Fibroblast of villous mesenchyme (primary cell): Measurements from ENCODE around the gene EYS. TPM values are rescaled to one million over a fixed set of nuclear protein-coding genes. Genes with fewer than 3 reads are reported as not detected.
"Not testable (repeated sequence)": the region's sequence is repeated elsewhere in the genome, so short reads cannot be mapped to it uniquely, and the experiment has no call there.

ENCODE experiments used
- DNase-seq: peaks from one replicate; pipeline ENCODE4 v3.0.0-alpha.2; 2010; ENCODE audit warnings: low read depth
- H3K4me3 ChIP-seq: 2 replicates; pipeline ENCODE4 v1.5.1; 2011; ENCODE audit warnings: low read depth, mild to moderate bottlenecking, low read length
- total RNA-seq: library from RNA; depleted of rRNA; stranded (reverse); fragments of >200 nt; gene quantifications from 2 replicates; pipeline ENCODE4 v1.2.3, GENCODE V29; 2012
- TF ChIP-seq, protein P1 (sequence below): IDR thresholded peaks from 2 replicates; pipeline ENCODE4 v1.5.1; 2012; ENCODE audit warnings: low read depth, mild to moderate bottlenecking, low read length; ENCODE audit not compliant: insufficient read depth

Gene EYS
- total RNA-seq, 1 donor: under 0.01 TPM

DNA sequence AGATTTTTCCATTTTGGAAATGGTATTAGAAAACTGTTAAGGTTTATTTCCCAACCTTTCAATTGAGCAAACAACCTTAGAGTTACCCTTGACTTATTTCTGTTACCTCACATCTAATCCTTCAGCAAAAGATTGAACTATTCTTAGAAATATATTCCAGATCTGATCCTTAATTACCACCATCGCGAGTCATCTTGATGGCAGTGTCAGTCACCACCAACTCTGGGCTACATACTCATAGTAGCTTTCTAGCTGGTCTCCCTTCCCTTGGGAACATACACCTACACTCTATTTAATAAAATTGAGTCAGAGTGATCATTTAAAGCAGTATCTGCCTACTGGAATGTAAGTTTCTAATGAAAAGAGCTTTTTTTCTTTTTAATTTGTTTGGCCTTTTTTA lies 308.2 kb downstream of the EYS start:
- no peak overlapping the region for H3K4me3 ChIP-seq
- TF ChIP-seq, protein P1, sequence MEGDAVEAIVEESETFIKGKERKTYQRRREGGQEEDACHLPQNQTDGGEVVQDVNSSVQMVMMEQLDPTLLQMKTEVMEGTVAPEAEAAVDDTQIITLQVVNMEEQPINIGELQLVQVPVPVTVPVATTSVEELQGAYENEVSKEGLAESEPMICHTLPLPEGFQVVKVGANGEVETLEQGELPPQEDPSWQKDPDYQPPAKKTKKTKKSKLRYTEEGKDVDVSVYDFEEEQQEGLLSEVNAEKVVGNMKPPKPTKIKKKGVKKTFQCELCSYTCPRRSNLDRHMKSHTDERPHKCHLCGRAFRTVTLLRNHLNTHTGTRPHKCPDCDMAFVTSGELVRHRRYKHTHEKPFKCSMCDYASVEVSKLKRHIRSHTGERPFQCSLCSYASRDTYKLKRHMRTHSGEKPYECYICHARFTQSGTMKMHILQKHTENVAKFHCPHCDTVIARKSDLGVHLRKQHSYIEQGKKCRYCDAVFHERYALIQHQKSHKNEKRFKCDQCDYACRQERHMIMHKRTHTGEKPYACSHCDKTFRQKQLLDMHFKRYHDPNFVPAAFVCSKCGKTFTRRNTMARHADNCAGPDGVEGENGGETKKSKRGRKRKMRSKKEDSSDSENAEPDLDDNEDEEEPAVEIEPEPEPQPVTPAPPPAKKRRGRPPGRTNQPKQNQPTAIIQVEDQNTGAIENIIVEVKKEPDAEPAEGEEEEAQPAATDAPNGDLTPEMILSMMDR: no peak
- DNase-seq: no peak

DNA sequence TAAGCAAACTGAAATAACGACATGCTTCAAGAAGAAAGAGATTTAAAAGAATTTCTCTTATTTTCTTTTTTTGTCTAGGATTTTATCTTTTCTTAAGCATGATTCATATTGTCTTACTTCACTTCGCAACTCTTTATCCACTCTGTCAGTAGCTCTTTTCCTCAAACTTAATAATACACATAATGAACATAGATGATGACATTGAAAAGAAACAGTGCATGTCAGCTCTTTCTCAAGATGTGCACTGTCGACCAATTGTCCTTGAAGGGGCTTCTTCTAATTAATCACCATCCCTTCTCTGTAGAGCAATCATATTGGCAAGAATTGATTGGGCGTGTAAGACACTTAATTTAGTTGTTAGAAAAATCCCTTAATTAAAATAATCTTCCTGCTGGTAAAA lies 356.5 kb downstream of the EYS start:
- no peak overlapping the region for H3K4me3 ChIP-seq
- DNase-seq: no peak
- TF ChIP-seq, protein P1: no peak

DNA sequence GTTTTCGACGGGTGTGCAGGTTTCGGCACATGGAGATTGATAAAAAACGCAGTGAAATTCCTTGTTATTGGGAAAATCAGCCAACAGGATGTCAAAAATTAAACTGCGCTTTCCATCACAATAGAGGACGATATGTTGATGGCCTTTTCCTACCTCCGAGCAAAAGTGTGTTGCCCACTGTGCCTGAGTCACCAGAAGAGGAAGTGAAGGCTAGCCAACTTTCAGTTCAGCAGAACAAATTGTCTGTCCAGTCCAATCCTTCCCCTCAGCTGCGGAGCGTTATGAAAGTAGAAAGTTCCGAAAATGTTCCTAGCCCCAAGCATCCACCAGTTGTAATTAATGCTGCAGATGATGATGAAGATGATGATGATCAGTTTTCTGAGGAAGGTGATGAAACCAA lies 404.4 kb downstream of the EYS start:
- DNase-seq, H3K4me3 ChIP-seq: not testable (repeated sequence)

DNA sequence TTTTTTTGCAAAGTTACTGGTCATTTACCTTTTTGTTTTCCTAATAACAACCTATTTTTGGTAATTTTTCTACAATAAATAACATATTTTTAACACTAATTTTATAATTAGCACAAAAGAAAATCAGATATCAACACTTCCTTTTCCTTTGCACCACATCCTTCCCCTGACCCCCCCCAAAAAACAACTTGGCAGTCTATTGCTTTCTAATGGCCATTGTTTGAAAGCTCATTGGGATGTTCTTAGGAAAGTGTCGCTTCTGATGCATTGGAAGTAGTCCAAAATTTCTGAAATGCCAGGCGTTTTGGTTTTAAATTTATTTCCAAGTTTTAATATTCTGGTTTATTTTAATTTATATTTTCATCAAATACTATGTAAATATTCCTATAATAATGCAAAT lies 407.8 kb downstream of the EYS start:
- DNase-seq: no peak
- no peak overlapping the region for H3K4me3 ChIP-seq
- TF ChIP-seq, protein P1: no peak

DNA sequence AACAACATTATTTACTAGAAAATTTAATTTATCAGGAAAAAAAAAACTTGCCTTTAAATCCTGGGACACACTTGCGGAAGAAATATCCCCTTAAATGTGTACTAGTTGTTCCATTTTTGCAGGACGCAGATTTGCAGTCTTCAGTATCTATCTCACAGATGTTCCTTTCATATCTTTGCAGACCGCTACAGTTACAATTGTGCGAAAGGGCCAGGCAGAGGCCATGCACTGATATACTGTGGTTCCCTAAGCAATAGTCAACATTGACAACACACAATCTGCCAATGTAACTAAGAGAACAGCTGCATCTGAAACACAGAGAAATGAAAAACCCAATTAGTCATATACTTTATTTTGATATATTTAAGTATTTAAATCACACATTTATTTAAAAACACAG lies 411.2 kb downstream of the EYS start:
- DNase-seq: no peak
- no peak overlapping the region for H3K4me3 ChIP-seq
- TF ChIP-seq, protein P1: no peak

DNA sequence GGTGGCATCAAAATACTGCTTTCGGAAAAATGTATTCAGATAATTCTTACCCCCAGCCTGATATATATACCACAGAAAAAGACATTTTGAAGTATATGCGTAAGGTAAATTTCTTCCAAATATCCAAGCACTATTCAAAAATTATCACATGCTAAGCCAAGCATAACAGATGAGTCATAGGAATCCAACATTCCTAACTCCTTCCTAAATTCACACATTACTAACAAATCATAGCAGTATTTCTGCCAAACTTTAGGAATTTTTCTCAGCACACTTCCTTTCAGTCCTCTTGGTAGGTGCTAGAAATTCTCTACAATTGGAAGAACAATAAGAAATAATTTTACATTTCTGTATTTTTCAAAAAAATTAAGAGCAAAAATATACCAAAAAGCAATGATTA lies 417.5 kb downstream of the EYS start:
- TF ChIP-seq, protein P1: no peak
- H3K4me3 ChIP-seq: no peak overlapping the region
- DNase-seq: no peak

DNA sequence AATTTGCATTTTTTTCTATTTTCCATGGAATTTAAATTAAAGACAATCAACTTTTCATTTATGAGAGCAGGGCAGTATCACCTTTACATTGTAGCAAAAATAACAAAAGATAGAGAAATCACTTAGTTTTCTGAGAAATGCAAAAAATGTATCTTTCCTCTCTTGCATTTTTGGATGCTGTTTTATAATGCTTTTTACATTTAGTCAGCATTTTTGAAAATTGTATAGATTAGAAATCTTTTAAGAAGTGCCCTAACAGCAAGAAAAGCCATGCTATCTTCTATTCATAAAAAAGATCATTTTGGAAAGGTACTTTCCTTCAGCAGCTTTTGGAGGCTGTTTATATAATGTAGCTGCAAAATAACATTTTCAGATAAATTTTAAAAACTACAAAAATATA lies 421.8 kb downstream of the EYS start:
- TF ChIP-seq, protein P1: no peak
- no peak for DNase-seq
- no peak overlapping the region for H3K4me3 ChIP-seq
